AG09319 (cell line): ENCODE results near the gene P2RX5.

Experiments used
- DNase-seq: peaks from one replicate; pipeline ENCODE4 v3.0.0-alpha.2; 2010; ENCODE audit warnings: low read depth; ENCODE audit errors: extremely low read depth
- TF ChIP-seq, protein P1 (sequence below): IDR thresholded peaks from 2 replicates; pipeline ENCODE4 v1.5.1; 2011; ENCODE audit warnings: low read depth, mild to moderate bottlenecking, inconsistent platforms, low read length, moderate library complexity

Gene P2RX5

DNA sequence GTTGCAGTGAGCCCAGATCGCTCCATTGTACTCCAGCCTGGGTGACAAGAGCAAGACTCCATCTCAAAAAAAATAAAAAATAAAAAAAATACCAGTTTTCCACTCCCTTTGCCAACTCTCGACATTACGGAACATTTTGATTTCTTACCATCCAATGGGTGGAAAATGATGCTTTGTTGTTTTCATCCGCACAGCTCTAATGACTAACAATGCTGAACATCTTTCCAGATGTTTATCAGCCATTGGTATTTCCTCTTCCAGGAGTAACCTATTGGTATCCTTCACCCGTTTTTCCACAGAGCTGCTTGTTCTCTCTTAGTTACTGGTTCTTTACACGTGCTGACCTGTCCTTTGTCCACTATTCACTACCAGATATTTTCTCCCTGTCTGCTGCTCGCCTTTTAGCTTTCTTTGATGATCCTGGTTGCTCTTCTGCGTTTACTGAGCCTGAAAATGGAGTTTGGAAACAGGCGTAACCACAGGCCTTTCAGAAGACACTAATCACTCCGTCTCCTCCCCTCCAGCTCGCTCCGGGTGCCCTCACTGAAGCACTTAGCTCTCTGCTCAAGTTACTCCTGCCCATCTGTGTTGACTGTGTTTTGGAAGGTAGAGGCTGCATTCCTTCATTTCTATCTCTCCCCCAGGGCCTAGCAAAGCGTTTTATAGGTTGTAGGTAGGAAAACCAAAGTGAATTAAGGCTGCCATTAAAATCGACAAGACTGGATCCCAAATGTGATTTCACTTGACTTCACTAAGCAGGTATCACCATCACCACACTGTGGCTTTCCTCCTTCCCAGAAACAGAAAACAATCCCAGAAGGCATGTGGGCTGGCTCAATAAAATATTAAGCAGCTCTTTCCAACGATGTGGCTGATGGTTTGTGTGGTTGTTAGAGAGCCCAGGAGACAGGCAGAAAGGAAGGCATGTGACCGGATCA lies 68.9 kb downstream of the P2RX5 start:
- TF ChIP-seq, protein P1, sequence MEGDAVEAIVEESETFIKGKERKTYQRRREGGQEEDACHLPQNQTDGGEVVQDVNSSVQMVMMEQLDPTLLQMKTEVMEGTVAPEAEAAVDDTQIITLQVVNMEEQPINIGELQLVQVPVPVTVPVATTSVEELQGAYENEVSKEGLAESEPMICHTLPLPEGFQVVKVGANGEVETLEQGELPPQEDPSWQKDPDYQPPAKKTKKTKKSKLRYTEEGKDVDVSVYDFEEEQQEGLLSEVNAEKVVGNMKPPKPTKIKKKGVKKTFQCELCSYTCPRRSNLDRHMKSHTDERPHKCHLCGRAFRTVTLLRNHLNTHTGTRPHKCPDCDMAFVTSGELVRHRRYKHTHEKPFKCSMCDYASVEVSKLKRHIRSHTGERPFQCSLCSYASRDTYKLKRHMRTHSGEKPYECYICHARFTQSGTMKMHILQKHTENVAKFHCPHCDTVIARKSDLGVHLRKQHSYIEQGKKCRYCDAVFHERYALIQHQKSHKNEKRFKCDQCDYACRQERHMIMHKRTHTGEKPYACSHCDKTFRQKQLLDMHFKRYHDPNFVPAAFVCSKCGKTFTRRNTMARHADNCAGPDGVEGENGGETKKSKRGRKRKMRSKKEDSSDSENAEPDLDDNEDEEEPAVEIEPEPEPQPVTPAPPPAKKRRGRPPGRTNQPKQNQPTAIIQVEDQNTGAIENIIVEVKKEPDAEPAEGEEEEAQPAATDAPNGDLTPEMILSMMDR: no peak
- DNase-seq: no peak
